WERI-Rb-1 (cell line): ENCODE measurements around the gene NBAS.

Experiments used
- DNase-seq: peaks from one replicate; pipeline ENCODE4 v3.0.0-alpha.2; 2020
- H3K27ac ChIP-seq: fragments of 250-450 bp; sonication (Bioruptor Pico); 2 replicates; pipeline ENCODE4 v1.5.1; 2020; ENCODE audit warnings: mild to moderate bottlenecking, moderate library complexity
- H3K27me3 ChIP-seq: fragments of 250-450 bp; sonication (Bioruptor Pico); 2 replicates; pipeline ENCODE4 v1.5.1; 2021; ENCODE audit warnings: mild to moderate bottlenecking, low read depth, moderate library complexity; ENCODE audit not compliant: insufficient read depth, severe bottlenecking
- H3K36me3 ChIP-seq: fragments of 250-450 bp; sonication (Bioruptor Pico); 2 replicates; pipeline ENCODE4 v1.5.1; 2020; ENCODE audit warnings: mild to moderate bottlenecking, moderate library complexity
- H3K4me3 ChIP-seq: 2 replicates; pipeline ENCODE4 v1.5.1; 2011; ENCODE audit warnings: low read depth, mild to moderate bottlenecking, control low read depth, low read length
- H3K9me3 ChIP-seq: fragments of 250-450 bp; sonication (Bioruptor Pico); 2 replicates; pipeline ENCODE4 v1.5.1; 2021; ENCODE audit warnings: mild to moderate bottlenecking, moderate library complexity; ENCODE audit not compliant: severe bottlenecking
- TF ChIP-seq, protein P1 (sequence below): IDR thresholded peaks from 2 replicates; pipeline ENCODE4 v1.5.1; 2011; ENCODE audit warnings: low read depth, mild to moderate bottlenecking, control low read depth, inconsistent platforms, low read length

The NBAS gene

DNA sequence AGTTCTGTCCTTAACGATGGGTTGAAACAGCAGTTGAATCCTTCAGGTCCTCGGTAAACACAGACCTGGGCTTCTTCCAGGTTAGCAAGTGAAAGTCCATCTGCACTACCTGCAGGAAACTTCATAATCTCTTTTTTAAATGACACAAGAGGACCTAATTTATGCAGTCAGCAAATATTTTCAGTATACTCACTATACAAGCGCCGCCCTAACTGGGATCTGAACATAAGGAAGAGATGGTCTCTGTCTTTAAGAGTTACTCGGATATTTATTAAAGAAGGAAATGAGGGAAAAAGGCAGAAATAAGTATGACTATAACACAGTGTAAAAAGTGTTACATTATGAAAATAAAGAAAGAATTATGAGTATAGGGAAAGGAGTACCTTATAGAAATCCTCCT lies 103.3 kb downstream of the NBAS start:
- Histone ChIP-seq H3K36me3 (no peaks in the 10 kb centered on the region; the same call in 1 of the 2 replicates), H3K9me3 (no peaks in the 10 kb centered on the region), H3K27me3 (no peaks in the 10 kb centered on the region), H3K4me3 (no peak overlapping the region), H3K27ac (no peak overlapping the region)
- TF ChIP-seq, protein P1, sequence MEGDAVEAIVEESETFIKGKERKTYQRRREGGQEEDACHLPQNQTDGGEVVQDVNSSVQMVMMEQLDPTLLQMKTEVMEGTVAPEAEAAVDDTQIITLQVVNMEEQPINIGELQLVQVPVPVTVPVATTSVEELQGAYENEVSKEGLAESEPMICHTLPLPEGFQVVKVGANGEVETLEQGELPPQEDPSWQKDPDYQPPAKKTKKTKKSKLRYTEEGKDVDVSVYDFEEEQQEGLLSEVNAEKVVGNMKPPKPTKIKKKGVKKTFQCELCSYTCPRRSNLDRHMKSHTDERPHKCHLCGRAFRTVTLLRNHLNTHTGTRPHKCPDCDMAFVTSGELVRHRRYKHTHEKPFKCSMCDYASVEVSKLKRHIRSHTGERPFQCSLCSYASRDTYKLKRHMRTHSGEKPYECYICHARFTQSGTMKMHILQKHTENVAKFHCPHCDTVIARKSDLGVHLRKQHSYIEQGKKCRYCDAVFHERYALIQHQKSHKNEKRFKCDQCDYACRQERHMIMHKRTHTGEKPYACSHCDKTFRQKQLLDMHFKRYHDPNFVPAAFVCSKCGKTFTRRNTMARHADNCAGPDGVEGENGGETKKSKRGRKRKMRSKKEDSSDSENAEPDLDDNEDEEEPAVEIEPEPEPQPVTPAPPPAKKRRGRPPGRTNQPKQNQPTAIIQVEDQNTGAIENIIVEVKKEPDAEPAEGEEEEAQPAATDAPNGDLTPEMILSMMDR: no peak
- no peak for DNase-seq

GRCh38 chr2:15456352-15456751 lies 104.8 kb downstream of the NBAS start:
- Histone ChIP-seq H3K4me3 (no peak overlapping the region), H3K9me3 (no peaks in the 10 kb centered on the region), H3K27me3 (no peaks in the 10 kb centered on the region), H3K27ac (no peak overlapping the region), H3K36me3 (no peaks in the 10 kb centered on the region; the same call in 1 of the 2 replicates)
- TF ChIP-seq, protein P1: no peak
- no peak for DNase-seq

DNA sequence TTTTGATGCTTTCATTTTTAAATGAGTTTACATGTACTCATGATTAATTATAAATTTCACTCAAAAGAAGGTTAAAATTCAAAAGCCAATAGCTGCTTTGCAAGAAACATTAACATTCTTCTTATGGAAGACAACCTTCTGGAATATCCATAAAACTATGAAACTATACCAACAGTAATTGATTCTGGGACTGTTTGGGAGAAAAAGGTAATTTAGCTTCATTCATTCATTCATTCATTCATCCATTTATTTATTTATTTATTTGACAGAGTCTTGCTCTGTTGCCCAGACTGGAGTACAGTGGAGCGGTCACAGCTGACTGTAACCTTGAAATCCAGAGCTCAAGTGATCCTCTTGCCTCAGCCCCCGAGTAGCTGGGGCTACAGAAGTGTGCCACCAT lies 110.3 kb downstream of the NBAS start:
- DNase-seq: no peak
- no peak overlapping the region for H3K27ac ChIP-seq
- H3K4me3 ChIP-seq: no peak overlapping the region
- TF ChIP-seq, protein P1: no peak
- H3K9me3 ChIP-seq: no peaks in the 10 kb centered on the region
- H3K36me3 ChIP-seq: no peaks in the 10 kb centered on the region
- no peaks in the 10 kb centered on the region for H3K27me3 ChIP-seq

DNA sequence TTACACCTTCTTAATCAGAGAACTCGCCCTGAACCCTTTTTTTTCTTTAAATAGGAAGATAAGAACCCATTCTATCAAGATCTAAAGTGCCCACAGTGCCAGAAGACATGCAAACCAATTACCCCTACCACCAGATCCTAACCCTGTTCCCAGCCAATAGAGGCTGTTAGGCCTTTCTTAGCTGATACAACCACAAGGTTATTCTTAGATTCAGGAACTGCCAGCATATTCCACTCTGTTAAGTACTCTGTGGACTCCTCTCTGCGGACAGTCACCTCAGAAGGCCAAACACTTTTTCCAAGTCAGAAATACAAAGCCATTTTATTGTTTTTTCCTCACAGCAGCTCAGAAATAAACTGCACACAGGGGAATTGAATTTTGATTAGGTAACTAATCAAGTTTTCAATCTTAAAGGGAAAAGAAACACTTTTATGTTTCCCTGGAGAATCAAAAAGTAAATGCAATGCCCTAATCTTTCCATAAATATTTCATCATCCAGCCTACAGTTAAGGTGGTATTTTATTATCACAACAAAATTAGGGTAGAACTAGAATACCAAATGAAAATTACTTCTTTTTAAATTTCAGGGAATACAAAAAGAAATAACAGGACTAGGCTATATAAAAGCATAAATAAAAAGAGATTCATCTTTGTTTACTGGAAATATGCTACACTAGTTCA lies 111.4 kb downstream of the NBAS start:
- Histone ChIP-seq H3K27me3 (no peaks in the 10 kb centered on the region), H3K36me3 (no peaks in the 10 kb centered on the region), H3K4me3 (no peak overlapping the region), H3K9me3 (no peaks in the 10 kb centered on the region), H3K27ac (no peak overlapping the region)
- no peak for DNase-seq
- TF ChIP-seq, protein P1: no peak

GRCh38 chr2:15448250-15448839 lies 112.8 kb downstream of the NBAS start:
- H3K27me3 ChIP-seq: no peaks in the 10 kb centered on the region
- no peaks in the 10 kb centered on the region for H3K36me3 ChIP-seq
- TF ChIP-seq, protein P1: no peak
- H3K9me3 ChIP-seq: peaks cover 2% of the 10 kb centered on the region
- H3K27ac ChIP-seq: no peak overlapping the region
- DNase-seq: no peak
- no peak overlapping the region for H3K4me3 ChIP-seq

GRCh38 chr2:15447381-15447780 lies 113.8 kb downstream of the NBAS start:
- H3K27me3 ChIP-seq: no peaks in the 10 kb centered on the region
- peaks cover 2% of the 10 kb centered on the region for H3K9me3 ChIP-seq
- TF ChIP-seq, protein P1: no peak
- DNase-seq: no peak
- H3K4me3 ChIP-seq: no peak overlapping the region
- H3K27ac ChIP-seq: no peak overlapping the region
- H3K36me3 ChIP-seq: no peaks in the 10 kb centered on the region
